Prostate gland (tissue), 2 donors: ENCODE data around the gene ARFGEF3. TPM values are rescaled to one million over a fixed set of nuclear protein-coding genes. Genes with fewer than 3 reads are reported as not detected.

ENCODE experiments used
- DNase-seq: peaks from one replicate; pipeline ENCODE4 v3.0.0-alpha.2; 2019; ENCODE audit warnings: low spot score
- H3K27ac ChIP-seq, 2 donors: fragments of 200-600 bp; sonication (generic); 2 replicates each; pipeline ENCODE4 v1.5.1; 2017 to 2019
- H3K27me3 ChIP-seq: fragments of 200-600 bp; sonication (generic); replicated peaks from 2 replicates; pipeline ENCODE4 v1.5.1; 2019; ENCODE audit not compliant: insufficient read depth
- H3K36me3 ChIP-seq, 2 donors: fragments of 200-600 bp; sonication (generic); 1 replicate in 1 of 2; 2 replicates in 1 of 2; pipeline versions ENCODE4 v1.5.1 to v1.8.1; 2017 to 2019
- H3K4me1 ChIP-seq: fragments of 200-600 bp; sonication (generic); replicated peaks from 2 replicates; pipeline ENCODE4 v1.5.1; 2019
- H3K4me3 ChIP-seq, 2 donors: fragments of 200-600 bp; sonication (generic); 2 replicates each; pipeline ENCODE4 v1.5.1; 2017 to 2019
- H3K9me3 ChIP-seq: fragments of 200-600 bp; sonication (generic); 2 replicates; pipeline ENCODE4 v1.5.1; 2017
- POLR2A ChIP-seq: fragments of 450-650 bp; IDR thresholded peaks from one replicate; pipeline ENCODE4 v1.6.1; 2016; ENCODE audit warnings: antibody characterized with exemption, mild to moderate bottlenecking
- POLR2AphosphoS5 ChIP-seq: sonication (generic); formaldehyde crosslinking; IDR thresholded peaks from one replicate; pipeline ENCODE4 v1.6.1; 2017; ENCODE audit warnings: antibody characterized with exemption
- WGBS: methylation state at CpG from one replicate; pipeline ENCODE4 v1.1.5; 2018; 5-methylcytosine and 5-hydroxymethylcytosine counted together
- intact Hi-C: fragments of 100-400 bp; cut with DNase I; formaldehyde crosslinking; loops from one replicate; pipeline ENCODE4 v1.14.2; 2022
- total RNA-seq, 2 donors: library from RNA; depleted of rRNA; stranded (reverse); fragments of >200 nt; gene quantifications; one replicate each; pipeline ENCODE4 v1.1.0, GENCODE V29; 2016
- TF ChIP-seq, protein P1 (sequence below), 4 experiments: fragments of 200-600 bp in 2 of 4; fragments of 450-650 bp in 2 of 4; sonication (generic) in 2 of 4; IDR thresholded peaks; 1 replicate in 3 of 4; 2 replicates in 1 of 4; pipeline ENCODE4 v1.5.1; 2016 to 2019; ENCODE audit warnings: antibody characterized with exemption in 4 of 4, mild to moderate bottlenecking in 2 of 4, moderate library complexity in 2 of 4

The ARFGEF3 gene
- total RNA-seq, 2 donors from 2014 or later = 41.0 to 80.1 TPM

DNA sequence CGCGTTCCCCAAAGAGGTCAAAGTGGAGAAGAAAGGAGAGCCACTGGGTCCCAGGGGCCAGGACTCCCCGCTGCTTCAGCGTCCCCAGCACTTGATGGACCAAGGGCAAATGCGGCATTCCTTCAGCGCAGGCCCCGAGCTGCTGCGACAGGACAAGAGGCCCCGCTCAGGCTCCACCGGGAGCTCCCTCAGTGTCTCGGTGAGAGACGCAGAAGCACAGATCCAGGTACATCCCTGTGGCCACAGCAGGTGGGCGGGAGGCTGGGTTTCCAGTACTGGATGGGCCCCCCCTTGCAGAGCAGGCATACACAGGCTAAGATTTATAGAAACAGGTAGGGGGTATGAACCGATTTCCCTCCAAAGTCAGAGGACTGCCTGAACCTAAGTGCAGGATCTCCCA lies 173.2 kb downstream of the ARFGEF3 start:
- TF ChIP-seq, protein P1, sequence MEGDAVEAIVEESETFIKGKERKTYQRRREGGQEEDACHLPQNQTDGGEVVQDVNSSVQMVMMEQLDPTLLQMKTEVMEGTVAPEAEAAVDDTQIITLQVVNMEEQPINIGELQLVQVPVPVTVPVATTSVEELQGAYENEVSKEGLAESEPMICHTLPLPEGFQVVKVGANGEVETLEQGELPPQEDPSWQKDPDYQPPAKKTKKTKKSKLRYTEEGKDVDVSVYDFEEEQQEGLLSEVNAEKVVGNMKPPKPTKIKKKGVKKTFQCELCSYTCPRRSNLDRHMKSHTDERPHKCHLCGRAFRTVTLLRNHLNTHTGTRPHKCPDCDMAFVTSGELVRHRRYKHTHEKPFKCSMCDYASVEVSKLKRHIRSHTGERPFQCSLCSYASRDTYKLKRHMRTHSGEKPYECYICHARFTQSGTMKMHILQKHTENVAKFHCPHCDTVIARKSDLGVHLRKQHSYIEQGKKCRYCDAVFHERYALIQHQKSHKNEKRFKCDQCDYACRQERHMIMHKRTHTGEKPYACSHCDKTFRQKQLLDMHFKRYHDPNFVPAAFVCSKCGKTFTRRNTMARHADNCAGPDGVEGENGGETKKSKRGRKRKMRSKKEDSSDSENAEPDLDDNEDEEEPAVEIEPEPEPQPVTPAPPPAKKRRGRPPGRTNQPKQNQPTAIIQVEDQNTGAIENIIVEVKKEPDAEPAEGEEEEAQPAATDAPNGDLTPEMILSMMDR (IDR thresholded peaks at IDR 0.05) = no peak
- TF ChIP-seq POLR2A (no peak), POLR2AphosphoS5 (no peak)
- Histone ChIP-seq H3K9me3 (no peaks in the 10 kb centered on the region), H3K36me3 (no peaks in the 10 kb centered on the region), H3K27me3 (no peaks in the 10 kb centered on the region), H3K4me3 (no peak overlapping the region), H3K27ac (peak overlapping the region in 1 of 2 donors; percentile 74), H3K4me1 (no peaks in the 10 kb centered on the region)
- 93% methylated on average over 12 of the region's 14 CpGs for WGBS
- intact Hi-C loops = no loop called here
- no peak for DNase-seq

DNA sequence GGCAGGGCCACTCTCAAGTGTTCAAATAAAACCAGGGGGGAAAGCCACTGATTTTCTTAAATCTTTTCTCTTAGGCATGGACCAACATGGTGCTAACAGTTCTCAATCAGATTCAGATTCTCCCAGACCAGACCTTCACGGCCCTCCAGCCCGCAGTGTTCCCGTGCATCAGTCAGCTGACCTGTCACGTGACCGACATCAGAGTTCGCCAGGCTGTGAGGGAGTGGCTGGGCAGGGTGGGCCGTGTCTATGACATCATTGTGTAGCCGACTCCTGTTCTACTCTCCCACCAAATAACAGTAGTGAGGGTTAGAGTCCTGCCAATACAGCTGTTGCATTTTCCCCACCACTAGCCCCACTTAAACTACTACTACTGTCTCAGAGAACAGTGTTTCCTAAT lies 174.5 kb downstream of the ARFGEF3 start:
- TF ChIP-seq POLR2A = no peak
- no peak for TF ChIP-seq POLR2AphosphoS5
- TF ChIP-seq, protein P1 (IDR thresholded peaks at IDR 0.05) = no peak
- H3K4me3 ChIP-seq = no peak overlapping the region
- no peaks in the 10 kb centered on the region for H3K27me3 ChIP-seq
- intact Hi-C loops = no loop called here
- WGBS = 90% methylated on average over 8 of the region's 8 CpGs
- H3K4me1 ChIP-seq = no peaks in the 10 kb centered on the region
- no peaks in the 10 kb centered on the region for H3K9me3 ChIP-seq
- H3K36me3 ChIP-seq = no peaks in the 10 kb centered on the region
- H3K27ac ChIP-seq = peak overlapping the region; percentile 3 to 74
- DNase-seq = no peak

DNA sequence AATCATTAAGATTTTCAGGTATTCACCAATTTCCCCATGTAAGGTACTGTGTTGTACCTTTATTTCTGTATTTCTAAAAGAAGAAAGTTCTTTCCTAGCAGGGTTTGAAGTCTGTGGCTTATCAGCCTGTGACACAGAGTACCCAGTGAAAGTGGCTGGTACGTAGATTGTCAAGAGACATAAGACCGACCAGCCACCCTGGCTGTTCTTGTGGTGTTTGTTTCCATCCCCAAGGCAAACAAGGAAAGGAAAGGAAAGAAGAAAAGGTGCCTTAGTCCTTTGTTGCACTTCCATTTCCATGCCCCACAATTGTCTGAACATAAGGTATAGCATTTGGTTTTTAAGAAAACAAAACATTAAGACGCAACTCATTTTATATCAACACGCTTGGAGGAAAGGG lies 175.3 kb downstream of the ARFGEF3 start:
- H3K9me3 ChIP-seq = no peaks in the 10 kb centered on the region
- peak overlapping the region; percentile 3 to 74 for H3K27ac ChIP-seq
- H3K27me3 ChIP-seq = no peaks in the 10 kb centered on the region
- 66% methylated on average over 4 of the region's 4 CpGs for WGBS
- no peaks in the 10 kb centered on the region for H3K4me1 ChIP-seq
- DNase-seq = peak; percentile 65
- H3K36me3 ChIP-seq = no peaks in the 10 kb centered on the region
- intact Hi-C loops = no loop called here
- no peak overlapping the region for H3K4me3 ChIP-seq
- peak; percentile 79 for TF ChIP-seq POLR2AphosphoS5
- TF ChIP-seq POLR2A = no peak
- TF ChIP-seq, protein P1 (IDR thresholded peaks at IDR 0.05) = no peak

DNA sequence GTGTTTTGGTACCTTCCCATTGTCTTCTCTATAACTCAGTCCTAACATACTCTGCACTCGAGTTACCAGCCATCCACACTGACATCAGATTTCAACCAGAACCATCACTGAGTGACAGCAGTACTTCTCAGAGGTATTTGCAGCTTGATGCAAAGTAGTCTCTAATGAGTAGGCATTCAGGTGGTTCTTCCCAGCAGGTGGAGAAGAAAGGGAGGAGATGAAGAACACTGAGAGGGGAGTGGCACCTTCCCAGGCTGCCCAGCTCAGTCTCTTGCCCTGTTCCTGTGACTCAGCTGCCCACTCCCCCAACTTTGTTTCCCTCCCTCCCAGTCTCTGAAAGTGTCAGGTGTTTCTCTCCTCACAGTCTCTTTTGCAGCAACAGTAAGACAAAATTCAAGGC lies 177.3 kb downstream of the ARFGEF3 start:
- TF ChIP-seq POLR2A (no peak), POLR2AphosphoS5 (no peak)
- TF ChIP-seq, protein P1 (IDR thresholded peaks at IDR 0.05) = no peak
- Histone ChIP-seq H3K36me3 (no peaks in the 10 kb centered on the region), H3K27ac (no peak overlapping the region), H3K4me3 (no peak overlapping the region), H3K9me3 (no peaks in the 10 kb centered on the region), H3K27me3 (no peaks in the 10 kb centered on the region), H3K4me1 (no peaks in the 10 kb centered on the region)
- 60% methylated on average over 1 of the region's 1 CpG for WGBS
- intact Hi-C loops = no loop called here
- DNase-seq = no peak

DNA sequence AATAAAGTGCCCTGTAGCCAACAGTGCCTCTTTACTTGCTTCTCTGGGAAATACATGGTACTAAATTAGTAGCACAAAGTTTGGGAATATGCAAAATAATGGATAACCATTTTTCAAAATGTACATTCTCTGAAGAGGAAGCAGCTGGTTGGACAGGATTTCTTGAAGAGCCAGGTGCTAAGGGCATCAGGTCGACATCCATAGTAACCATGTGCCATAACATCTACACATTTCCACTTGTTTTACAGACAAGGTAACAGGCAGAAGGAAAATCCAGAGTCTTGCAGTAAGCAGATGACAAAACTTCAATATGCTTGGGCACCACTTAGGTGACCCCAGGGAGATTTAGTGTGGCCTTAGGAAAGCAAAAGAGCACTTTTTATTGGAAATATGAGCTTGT lies 179.4 kb downstream of the ARFGEF3 start:
- intact Hi-C loops = no loop called here
- no peak overlapping the region for H3K4me3 ChIP-seq
- no peak for TF ChIP-seq POLR2AphosphoS5
- TF ChIP-seq, protein P1 (IDR thresholded peaks at IDR 0.05) = no peak
- no peak for TF ChIP-seq POLR2A
- no peaks in the 10 kb centered on the region for H3K9me3 ChIP-seq
- H3K4me1 ChIP-seq = no peaks in the 10 kb centered on the region
- DNase-seq = no peak
- WGBS = 80% methylated on average over 1 of the region's 1 CpG
- H3K27me3 ChIP-seq = no peaks in the 10 kb centered on the region
- peak overlapping the region in 1 of 2 donors; percentile 53 for H3K27ac ChIP-seq
- no peaks in the 10 kb centered on the region for H3K36me3 ChIP-seq
